Heart right ventricle (tissue), 16 donors: ENCODE measurements around the gene PLEKHG4B. TPM values are rescaled to one million over a fixed set of nuclear protein-coding genes. Genes with fewer than 3 reads are reported as not detected.
A peak's percentile ranks its signal among the peaks of the same experiment; 100 is the strongest.

ENCODE experiments used
- ATAC-seq, 8 donors: fragments of 200-7000 bp; cut with Tn5 transposase; one replicate each; pipeline ENCODE4 v1.9.1; 2020; ENCODE audit warnings: mild to moderate bottlenecking in 8 of 8, moderate library complexity in 8 of 8, moderate number of reproducible peaks in 1 of 8
- DNase-seq, 2 donors: peaks; one replicate each; pipeline ENCODE4 v3.0.0-alpha.2; 2020
- H3K27ac ChIP-seq, 10 donors: fragments of 200-600 bp; sonication (generic) in 2 of 10; one replicate each; pipeline versions ENCODE4 v1.5.0 to v1.8.0; 2020 to 2022; ENCODE audit warnings: mild to moderate bottlenecking in 3 of 10
- H3K27me3 ChIP-seq, 7 donors: fragments of 200-600 bp; one replicate each; pipeline ENCODE4 v1.8.0; 2021 to 2022; ENCODE audit warnings: mild to moderate bottlenecking in 2 of 7
- H3K36me3 ChIP-seq, 9 donors: fragments of 200-600 bp; sonication (generic) in 1 of 9; one replicate each; pipeline versions ENCODE4 v1.5.0 to v1.8.0; 2020 to 2022; ENCODE audit warnings: mild to moderate bottlenecking in 2 of 9
- H3K4me1 ChIP-seq, 9 donors: fragments of 200-600 bp; sonication (generic) in 1 of 9; one replicate each; pipeline versions ENCODE4 v1.5.0 to v1.8.0; 2020 to 2022; ENCODE audit warnings: mild to moderate bottlenecking in 4 of 9
- H3K4me3 ChIP-seq, 10 donors: fragments of 200-600 bp; sonication (generic) in 2 of 10; one replicate each; pipeline versions ENCODE4 v1.5.0 to v1.8.0; 2020 to 2022; ENCODE audit warnings: mild to moderate bottlenecking in 7 of 10, moderate library complexity in 2 of 10
- H3K9me3 ChIP-seq, 11 donors: fragments of 200-600 bp in 10 of 11; sonication (generic) in 2 of 11; one replicate each; pipeline versions ENCODE4 v1.5.0 to v1.8.0; 2013 to 2022; ENCODE audit warnings: mild to moderate bottlenecking in 2 of 11, control low read depth in 1 of 11, moderate library complexity in 1 of 11
- CTCF ChIP-seq, 9 donors: fragments of 200-600 bp; sonication (generic) in 2 of 9; IDR thresholded peaks; one replicate each; pipeline versions ENCODE4 v1.5.0 to v1.8.0; 2021 to 2022; ENCODE audit warnings: antibody characterized with exemption in 9 of 9, mild to moderate bottlenecking in 5 of 9, moderate library complexity in 1 of 9
- WGBS, 2 donors: extraction: QIAGEN DNeasy Blood & Tissue Kit; methylation state at CpG; one replicate each; pipeline ENCODE4 v1.1.7; 2013; ENCODE audit warnings: inconsistent platforms in 1 of 2; 5-methylcytosine and 5-hydroxymethylcytosine counted together
- intact Hi-C, 10 donors: fragments of 100-400 bp; cut with DNase I; formaldehyde crosslinking; loops; one replicate each; pipeline versions ENCODE4 v1.11.1 to v1.14.2; 2022
- polyA plus RNA-seq, 2 donors: library from polyadenylated mRNA; stranded (reverse); fragments of 200-250 nt; gene quantifications; one replicate each; pipeline ENCODE4 v1.2.3, GENCODE V29; 2013
- total RNA-seq, 10 donors: library from RNA; stranded (reverse); fragmentation: NEBNext Ultra II Directional in 3 of 10; extraction: Animal tissue kit (Norgen Biotek cat#: 25700) in 3 of 10; gene quantifications; one replicate each; pipeline versions ENCODE4 v1.2.1 to v1.2.4, GENCODE V29; 2021 to 2023
- donor health status: Arrhythmogenic right ventricular cardiomyopathy.
- donor health status: ischemic (EF 13 %, LVEDD 7.1; RV severe dilation, severe dysfunction).
- donor health status: healthy with polysubstance abuse.
- donor health status: DM: no; HTN: yes; CAD: no.
- donor health status: DM: no; HTN: no; CAD: no.
- donor health status: ischemic (EF 25% LVEDD 6.9; RV normal size, moderate dysfunction).
- donor health status: ischemic (EF 25% LVEDD 5.7; RV mildly dilated, moderate dysfunction).
- donor health status: healthy.
- donor health status: DM: yes; HTN: yes; CAD: no.
- donor health status: Ischemic cardiomyopathy.
- donor health status: ischemic (EF 35%, LVEDD 5.7; RV mildly dilated, moderate dysfunction).
- donor health status: nonischemic (EF 11% LVEDD 7.7; RV severe dilation, severe dysfunction).
- donor health status: DM: yes; HTN: yes; CAD: no.
- donor health status: PGD.
- donor health status: ischemic (EF 29% LVEDD 5.4; RV normal size, mild dysfunction).
- donor health status: nonischemic (EF 23%, LVEDD 6.1; RV moderate dilation, normal function).

The PLEKHG4B gene
- total and polyA plus RNA-seq, 12 donors, result under 0.01 to 0.14 (median 0.05) TPM; not detected in 8

- intact Hi-C loops, result no loop called here
- WGBS, 2 donors, result 62 to 68% methylated on average over 31 of the region's 31 CpGs
- H3K4me1 ChIP-seq, result no peaks in the 10 kb centered on the region
- H3K36me3 ChIP-seq, result no peaks in the 10 kb centered on the region
- TF ChIP-seq CTCF (IDR thresholded peaks at IDR 0.05), result no peak
- H3K27ac ChIP-seq, result no peak overlapping the region
- ATAC-seq (no peak), DNase-seq (no peak)
- no peaks in the 10 kb centered on the region for H3K9me3 ChIP-seq
- H3K4me3 ChIP-seq, result no peak overlapping the region
- H3K27me3 ChIP-seq, result peaks cover 0 to 23% (median 5%) of the 10 kb centered on the region in 7 donors
Measured at GRCh38 chr5:75331-76320, 16.3 kb upstream of the PLEKHG4B start.

GRCh38 chr5:76358-77169 is 15.4 kb upstream of the PLEKHG4B start:
- no peaks in the 10 kb centered on the region for H3K36me3 ChIP-seq
- intact Hi-C loops, result no loop called here
- peaks cover 0 to 28% (median 10%) of the 10 kb centered on the region in 7 donors for H3K27me3 ChIP-seq
- DNase-seq (no peak), ATAC-seq (peak in 1 of 8 donors; percentile 13)
- no peaks in the 10 kb centered on the region for H3K4me1 ChIP-seq
- WGBS, 2 donors, result 84 to 88% methylated on average over 22 of the region's 22 CpGs
- no peaks in the 10 kb centered on the region for H3K9me3 ChIP-seq
- H3K27ac ChIP-seq, result no peak overlapping the region
- H3K4me3 ChIP-seq, result no peak overlapping the region
- no peak for TF ChIP-seq CTCF (IDR thresholded peaks at IDR 0.05)

GRCh38 chr5:77170-77501 is 14.8 kb upstream of the PLEKHG4B start:
- Histone ChIP-seq H3K27ac (no peak overlapping the region), H3K9me3 (no peaks in the 10 kb centered on the region), H3K36me3 (no peaks in the 10 kb centered on the region), H3K4me1 (no peaks in the 10 kb centered on the region), H3K27me3 (peaks cover 0 to 34% (median 16%) of the 10 kb centered on the region in 7 donors), H3K4me3 (no peak overlapping the region)
- intact Hi-C loops, result no loop called here
- no peak for DNase-seq
- TF ChIP-seq CTCF (IDR thresholded peaks at IDR 0.05), result no peak
- WGBS, 2 donors, result 80 to 83% methylated on average over 4 of the region's 4 CpGs
- ATAC-seq, result no peak

- 86 to 87% methylated on average over 10 of the region's 10 CpGs for WGBS, 2 donors
Measured at GRCh38 chr5:77546-77945, 14.4 kb upstream of the PLEKHG4B start.

More at GRCh38 chr5:77546-77945, 14.4 kb upstream of the PLEKHG4B start:
- no peak overlapping the region for H3K27ac ChIP-seq
- no peak for ATAC-seq
- intact Hi-C loops, result no loop called here
- TF ChIP-seq CTCF (IDR thresholded peaks at IDR 0.05), result no peak
- H3K36me3 ChIP-seq, result no peaks in the 10 kb centered on the region
- no peak for DNase-seq
- peaks cover 0 to 36% (median 18%) of the 10 kb centered on the region in 7 donors for H3K27me3 ChIP-seq
- no peaks in the 10 kb centered on the region for H3K9me3 ChIP-seq
- H3K4me3 ChIP-seq, result no peak overlapping the region
- no peaks in the 10 kb centered on the region for H3K4me1 ChIP-seq
